AG04450 (cell line): ENCODE results near the gene WDR70. TPM values are rescaled to one million over a fixed set of nuclear protein-coding genes. Genes with fewer than 3 reads are reported as not detected.
"Not testable (repeated sequence)": the region's sequence is repeated elsewhere in the genome, so short reads cannot be mapped to it uniquely, and the experiment has no call there.

Experiments used
- CTCF ChIA-PET: fragments of 300-600, 350-600 bp; formaldehyde crosslinking; extraction: SDS; loops from one replicate; lab custom pipeline; 2022; ENCODE audit warnings: antibody characterized with exemption, inconsistent platforms; lab: Charles Lee
- POLR2A ChIA-PET: fragments of 350-600 bp; formaldehyde crosslinking; extraction: SDS; loops from one replicate; lab custom pipeline; 2021; ENCODE audit warnings: antibody characterized with exemption, inconsistent platforms; lab: Yijun Ruan, JAX
- DNase-seq: peaks from one replicate; pipeline ENCODE4 v3.0.0-alpha.2; 2011; ENCODE audit warnings: low read depth, low spot score
- H3K27ac ChIP-seq: one replicate; pipeline ENCODE4 v1.5.1; 2012; ENCODE audit warnings: low read depth, low read length, control low read depth
- H3K27me3 ChIP-seq: one replicate; pipeline ENCODE4 v1.6.0; 2012; ENCODE audit warnings: low read length; ENCODE audit not compliant: control insufficient read depth, insufficient read depth
- H3K4me3 ChIP-seq: 2 replicates; pipeline ENCODE4 v1.5.1; 2011; ENCODE audit warnings: mild to moderate bottlenecking, low read depth, low read length, control low read depth
- H3K9me3 ChIP-seq: 2 replicates; pipeline ENCODE4 v1.5.1; 2012; ENCODE audit warnings: low read length; ENCODE audit not compliant: control insufficient read depth, insufficient read depth
- polyA plus RNA-seq: library from polyadenylated mRNA; depleted of rRNA; stranded (reverse); fragments of >200 nt; gene quantifications from 2 replicates; pipeline ENCODE4 v1.2.3, GENCODE V29; 2011
- TF ChIP-seq, protein P1 (sequence below): IDR thresholded peaks from 2 replicates; pipeline ENCODE4 v1.5.1; 2011; ENCODE audit warnings: low read depth, low read length, control low read depth, inconsistent platforms

WDR70 gene
- polyA plus RNA-seq, 1 experiment: 38.5 TPM

DNA sequence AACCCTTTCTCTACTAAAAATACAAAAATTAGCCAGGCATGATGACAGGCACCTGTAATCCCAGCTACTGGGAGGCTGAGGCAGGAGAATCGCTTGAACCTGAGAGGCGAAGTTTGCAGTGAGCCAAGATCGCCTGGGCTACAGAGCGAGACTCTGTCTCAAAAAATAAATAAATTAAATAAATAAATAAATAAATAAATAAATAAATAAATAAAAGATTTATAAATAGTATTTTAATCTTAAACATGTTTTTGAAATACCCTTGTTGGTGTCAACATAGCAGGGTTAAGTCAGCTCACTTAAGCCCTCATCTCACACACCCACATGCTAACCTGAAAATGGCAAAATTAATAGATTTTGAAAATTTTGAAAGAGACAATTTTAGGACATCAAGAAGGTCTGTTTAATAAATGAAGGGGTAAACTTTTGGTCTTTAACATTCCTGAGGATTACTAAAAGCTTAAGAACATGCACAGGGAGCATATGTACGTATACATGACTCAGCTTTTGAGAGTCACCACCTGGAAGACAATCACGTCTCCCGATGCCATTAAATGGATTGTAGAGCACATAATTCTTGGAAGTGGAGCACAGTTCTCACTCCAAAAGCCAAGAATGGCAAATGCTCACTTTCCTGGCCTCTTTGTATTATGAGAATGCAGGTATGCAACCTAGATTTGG lies 258.2 kb downstream of the WDR70 start:
- Histone ChIP-seq H3K27me3 (no peaks in the 10 kb centered on the region), H3K9me3 (no peaks in the 10 kb centered on the region), H3K27ac (peak overlapping the region; percentile 53), H3K4me3 (no peak overlapping the region)
- peak; percentile 53 for DNase-seq
- CTCF ChIA-PET: interaction anchor here (0.7 kb wide), 1 partner anchor 224 kb away, joined by 3 read pairs; no protein-coding TSS in a partner anchor
- TF ChIP-seq, protein P1, sequence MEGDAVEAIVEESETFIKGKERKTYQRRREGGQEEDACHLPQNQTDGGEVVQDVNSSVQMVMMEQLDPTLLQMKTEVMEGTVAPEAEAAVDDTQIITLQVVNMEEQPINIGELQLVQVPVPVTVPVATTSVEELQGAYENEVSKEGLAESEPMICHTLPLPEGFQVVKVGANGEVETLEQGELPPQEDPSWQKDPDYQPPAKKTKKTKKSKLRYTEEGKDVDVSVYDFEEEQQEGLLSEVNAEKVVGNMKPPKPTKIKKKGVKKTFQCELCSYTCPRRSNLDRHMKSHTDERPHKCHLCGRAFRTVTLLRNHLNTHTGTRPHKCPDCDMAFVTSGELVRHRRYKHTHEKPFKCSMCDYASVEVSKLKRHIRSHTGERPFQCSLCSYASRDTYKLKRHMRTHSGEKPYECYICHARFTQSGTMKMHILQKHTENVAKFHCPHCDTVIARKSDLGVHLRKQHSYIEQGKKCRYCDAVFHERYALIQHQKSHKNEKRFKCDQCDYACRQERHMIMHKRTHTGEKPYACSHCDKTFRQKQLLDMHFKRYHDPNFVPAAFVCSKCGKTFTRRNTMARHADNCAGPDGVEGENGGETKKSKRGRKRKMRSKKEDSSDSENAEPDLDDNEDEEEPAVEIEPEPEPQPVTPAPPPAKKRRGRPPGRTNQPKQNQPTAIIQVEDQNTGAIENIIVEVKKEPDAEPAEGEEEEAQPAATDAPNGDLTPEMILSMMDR: no peak
- POLR2A ChIA-PET: no interaction called here

DNA sequence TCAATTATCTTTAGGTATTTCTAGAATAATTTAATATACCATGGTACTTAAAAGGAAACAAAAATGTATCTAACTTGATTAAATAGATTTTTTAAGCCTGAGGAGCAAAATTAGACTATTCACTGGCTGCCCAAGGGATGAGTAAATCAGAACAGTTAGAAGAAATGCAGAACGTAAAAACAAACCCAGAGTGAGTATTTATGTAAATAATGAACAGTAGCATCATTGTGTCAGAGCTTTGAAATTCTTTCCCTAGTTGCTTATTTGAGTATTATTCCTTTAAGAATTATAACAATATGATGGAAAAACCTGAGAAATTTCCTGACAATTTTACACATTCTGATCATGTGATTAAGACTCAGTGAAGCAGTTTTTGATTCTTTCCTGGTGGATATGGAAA lies 259.8 kb downstream of the WDR70 start:
- DNase-seq: no peak
- Histone ChIP-seq H3K27ac (no peak overlapping the region), H3K27me3 (no peaks in the 10 kb centered on the region), H3K9me3 (no peaks in the 10 kb centered on the region), H3K4me3 (no peak overlapping the region)
- TF ChIP-seq, protein P1: no peak
- ChIA-PET CTCF (no interaction called here), POLR2A (interaction anchor here (1.1 kb wide), 1 partner anchor 30 kb away, joined by 3 read pairs; no protein-coding TSS in a partner anchor)

DNA sequence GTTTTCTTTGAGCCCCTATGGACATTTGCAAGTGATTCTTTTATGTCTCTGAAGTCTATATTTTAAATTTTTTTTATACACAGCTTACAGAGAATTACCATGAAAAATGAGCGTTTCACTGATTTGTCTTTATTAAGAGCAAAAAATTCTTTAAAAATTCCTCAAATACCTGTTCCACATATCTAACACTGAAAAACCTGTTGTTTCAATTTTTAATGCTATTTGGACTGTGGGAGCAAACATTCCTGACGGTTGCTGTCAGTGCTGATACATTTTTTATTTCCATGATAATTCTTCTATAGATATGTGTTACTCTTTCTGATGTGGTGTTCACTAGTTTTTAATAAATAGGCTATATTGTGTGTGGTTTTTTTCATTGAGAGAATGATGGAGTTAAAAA lies 261.0 kb downstream of the WDR70 start:
- ChIA-PET POLR2A (no interaction called here), CTCF (interaction anchor here (0.6 kb wide), 1 partner anchor 553 kb away, joined by 3 read pairs; no protein-coding TSS in a partner anchor)
- DNase-seq: no peak
- Histone ChIP-seq H3K27ac (no peak overlapping the region), H3K4me3 (no peak overlapping the region), H3K27me3 (no peaks in the 10 kb centered on the region), H3K9me3 (no peaks in the 10 kb centered on the region)
- TF ChIP-seq, protein P1: no peak

DNA sequence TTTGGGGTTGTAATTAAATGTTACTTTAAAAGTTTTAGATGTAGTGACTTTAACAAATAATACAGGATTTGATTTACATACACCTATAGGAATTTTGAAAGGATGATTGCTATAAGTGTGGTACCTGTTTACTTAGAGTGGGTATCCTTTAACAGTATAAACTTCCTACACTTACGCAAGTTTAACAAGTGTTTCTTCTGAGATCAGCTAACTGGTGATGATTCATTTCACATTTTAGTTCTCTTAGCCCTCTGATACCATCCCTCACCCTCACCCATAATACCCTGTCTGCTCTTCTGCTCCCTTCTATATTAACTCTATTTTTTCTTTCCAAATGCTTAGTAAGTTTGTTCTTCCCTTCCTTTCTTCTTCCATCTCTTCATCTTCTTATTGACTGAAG lies 262.8 kb downstream of the WDR70 start:
- Histone ChIP-seq H3K27me3 (no peaks in the 10 kb centered on the region), H3K9me3 (no peaks in the 10 kb centered on the region), H3K4me3 (no peak overlapping the region), H3K27ac (no peak overlapping the region)
- CTCF ChIA-PET: no interaction called here
- POLR2A ChIA-PET: no interaction called here
- TF ChIP-seq, protein P1: no peak
- no peak for DNase-seq

DNA sequence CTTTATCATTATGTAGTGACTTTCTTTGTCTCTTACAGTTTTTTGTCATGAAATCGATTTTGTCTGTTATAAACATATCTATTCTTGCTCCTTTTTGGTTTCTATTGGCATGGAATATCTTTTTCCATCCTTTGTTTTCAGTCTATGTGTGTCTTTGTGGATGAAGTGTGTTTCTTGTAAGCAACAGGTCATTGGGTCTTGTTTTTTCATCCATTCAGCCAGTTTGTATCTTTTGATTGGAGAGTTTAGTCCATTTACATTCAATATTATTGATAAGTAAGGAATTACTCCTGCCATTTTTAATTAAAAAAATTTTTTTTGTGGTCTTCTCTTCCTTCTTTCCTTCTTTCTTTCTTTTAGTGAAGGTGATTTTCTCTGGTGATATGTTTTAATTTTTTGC lies 266.6 kb downstream of the WDR70 start:
- CTCF ChIA-PET: no interaction called here
- H3K27me3 ChIP-seq: no peaks in the 10 kb centered on the region
- no peak overlapping the region for H3K27ac ChIP-seq
- TF ChIP-seq, protein P1: no peak
- DNase-seq: no peak
- POLR2A ChIA-PET: no interaction called here
- H3K4me3 ChIP-seq: no peak overlapping the region
- H3K9me3 ChIP-seq: no peaks in the 10 kb centered on the region

DNA sequence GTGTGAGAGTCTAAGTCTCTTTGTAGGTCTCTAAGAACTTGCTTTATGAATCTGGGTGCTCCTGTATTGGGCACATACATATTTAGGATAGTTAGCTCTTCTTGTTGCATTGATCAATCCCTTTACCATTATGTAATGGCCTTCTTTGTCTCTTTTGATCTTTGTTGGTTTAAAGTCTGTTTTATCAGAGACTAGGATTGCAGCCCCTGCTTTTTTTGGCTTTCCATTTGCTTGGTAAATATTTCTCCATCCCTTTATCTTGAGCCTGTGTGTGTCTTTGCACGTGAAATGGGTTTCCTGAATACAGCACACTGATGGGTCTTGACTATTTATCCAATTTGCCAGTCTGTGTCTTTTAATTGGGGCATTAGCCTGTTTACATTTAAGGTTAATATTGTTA lies 275.4 kb downstream of the WDR70 start:
- CTCF ChIA-PET: interaction anchor here (0.7 kb wide), 1 partner anchor 10 kb away, joined by 3 read pairs; no protein-coding TSS in a partner anchor
- H3K27ac ChIP-seq, DNase-seq, POLR2A ChIA-PET, H3K9me3 ChIP-seq, H3K27me3 ChIP-seq, H3K4me3 ChIP-seq: not testable (repeated sequence)
